Smooth muscle cell of the brain vasculature (primary cell): ENCODE data around the gene CLNK.
"Not testable (repeated sequence)": the region's sequence is repeated elsewhere in the genome, so short reads cannot be mapped to it uniquely, and the experiment has no call there.

Source experiments
- DNase-seq: peaks from one replicate; pipeline ENCODE4 v3.0.0-alpha.2; 2012; ENCODE audit warnings: low read depth, low spot score

The CLNK gene

DNA sequence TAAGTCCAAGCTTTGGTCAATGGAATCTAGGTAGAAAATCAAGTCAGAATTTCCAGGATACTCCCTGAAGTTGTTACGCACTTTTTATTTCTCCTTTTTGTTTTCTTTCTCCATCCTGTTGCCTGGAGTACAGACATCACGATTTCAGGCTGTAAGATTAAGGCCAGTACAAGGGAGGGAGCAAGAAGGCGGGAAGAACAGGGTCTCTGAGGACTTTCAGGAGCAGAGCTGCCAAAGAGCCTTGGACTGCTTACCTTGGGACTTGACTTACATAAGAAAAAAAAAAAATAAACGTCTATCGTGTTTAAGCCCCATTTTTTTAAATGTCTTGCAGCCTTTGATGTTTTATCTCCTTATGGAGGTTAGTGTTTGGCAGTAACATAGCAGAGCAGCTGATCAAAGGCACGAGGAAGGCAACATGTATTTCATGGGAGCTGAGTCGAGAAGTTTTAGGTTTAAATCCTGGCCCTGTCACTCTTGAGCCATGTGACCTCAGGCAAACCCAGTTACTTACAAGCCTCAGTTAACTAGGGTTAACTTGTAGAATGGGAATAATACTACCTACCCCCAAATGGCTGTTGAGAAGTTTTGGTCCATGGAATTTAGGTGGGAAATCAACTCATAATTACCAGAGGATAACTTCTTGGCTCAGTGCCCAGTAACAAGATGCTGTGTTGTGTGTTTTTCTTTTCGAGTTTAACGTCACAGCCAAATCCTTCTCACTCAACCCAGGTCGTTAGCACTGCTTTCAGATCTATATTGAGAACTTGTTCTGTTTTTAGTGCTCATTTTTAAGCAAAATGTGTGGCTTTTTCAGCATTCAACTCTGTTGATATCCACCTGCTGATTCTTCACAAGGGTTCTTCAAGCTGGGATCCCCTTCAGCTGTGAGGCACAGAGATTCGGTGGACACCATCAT, 106.8 kb downstream of the CLNK start:
- no peak for DNase-seq

GRCh38 chr4:10577018-10577417, 107.5 kb downstream of the CLNK start:
- no peak for DNase-seq

DNA sequence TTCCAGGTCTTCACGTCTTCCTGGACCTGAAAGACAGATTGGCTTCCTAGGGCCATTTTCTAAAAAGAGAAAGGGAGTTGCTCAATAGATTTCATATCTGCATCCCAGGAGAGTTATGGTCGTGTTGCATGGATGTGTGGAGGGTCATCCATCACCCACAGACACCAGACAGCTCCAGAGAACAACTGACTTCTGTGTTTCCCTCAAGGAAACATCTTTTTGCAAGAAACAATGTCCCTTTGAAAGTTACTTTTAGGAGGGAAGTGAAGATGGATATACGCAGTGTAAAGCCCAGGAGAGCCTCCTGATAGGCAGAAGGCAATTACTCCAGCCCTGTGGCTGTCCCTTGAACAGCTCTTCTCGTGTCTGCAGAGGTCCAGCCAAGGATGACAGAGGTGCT, 108.3 kb downstream of the CLNK start:
- DNase-seq: no peak

DNA sequence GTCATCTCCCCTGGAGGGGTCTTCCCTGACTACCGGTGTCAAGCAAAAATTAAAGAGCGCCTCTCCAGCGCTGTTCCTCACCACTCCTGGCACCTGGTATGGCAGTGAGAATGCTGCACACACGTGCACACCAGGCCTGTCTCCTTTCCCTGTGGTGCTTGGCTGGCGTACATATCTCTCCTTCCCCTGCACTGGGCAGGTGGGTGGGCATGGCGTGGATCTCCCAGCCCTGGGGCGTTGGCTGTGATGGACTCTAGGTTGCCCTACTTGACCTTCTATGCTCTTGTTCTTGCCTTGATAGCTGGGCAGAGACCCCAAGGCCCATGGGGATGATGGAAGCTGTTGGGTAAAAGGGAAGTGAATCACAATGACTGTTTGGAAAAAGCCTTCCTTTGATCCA, 109.2 kb downstream of the CLNK start:
- DNase-seq: no peak

DNA sequence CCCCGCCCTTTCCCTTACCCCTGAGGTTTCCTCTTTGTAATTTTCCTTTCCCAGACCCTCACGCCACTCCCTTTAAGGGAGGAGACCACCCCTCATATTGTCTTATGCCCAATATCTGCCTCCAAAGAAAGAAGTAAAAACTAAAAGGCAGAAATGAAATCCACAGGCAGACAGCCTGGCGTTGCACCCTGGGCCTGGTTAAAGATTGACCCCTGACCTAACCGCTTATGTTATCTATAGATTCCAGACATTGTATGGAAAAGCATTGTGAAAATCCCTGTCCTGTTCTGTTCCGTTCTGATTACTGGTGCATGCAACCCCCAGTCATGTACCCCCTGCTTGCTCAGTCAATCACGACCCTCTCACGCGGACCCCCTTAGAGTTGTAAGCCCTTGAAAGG, 110.0 kb downstream of the CLNK start:
- DNase-seq: not testable (repeated sequence)

DNA sequence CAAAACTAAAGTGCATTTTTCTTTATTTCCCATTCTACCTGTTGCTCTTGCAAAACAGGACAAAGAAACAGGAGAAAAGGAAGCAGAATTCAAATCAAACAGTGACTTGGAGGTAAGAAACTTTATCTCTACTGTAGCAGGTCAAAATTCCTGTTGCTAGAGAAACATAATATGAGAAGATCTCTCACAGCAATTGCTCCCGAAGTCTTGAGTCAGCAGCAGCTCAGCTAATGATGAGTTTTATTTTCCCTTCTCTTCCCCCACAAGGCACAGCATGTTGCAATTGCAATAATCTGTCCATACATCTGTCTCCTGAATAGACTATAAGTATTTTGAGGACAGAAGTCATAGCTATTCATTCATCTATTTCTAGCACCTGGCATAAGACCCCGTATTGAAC, 112.7 kb downstream of the CLNK start:
- no peak for DNase-seq

- no peak for DNase-seq
Measured at GRCh38 chr4:10569491-10569890, 115.1 kb downstream of the CLNK start.

GRCh38 chr4:10567766-10568165, 116.8 kb downstream of the CLNK start:
- no peak for DNase-seq

DNA sequence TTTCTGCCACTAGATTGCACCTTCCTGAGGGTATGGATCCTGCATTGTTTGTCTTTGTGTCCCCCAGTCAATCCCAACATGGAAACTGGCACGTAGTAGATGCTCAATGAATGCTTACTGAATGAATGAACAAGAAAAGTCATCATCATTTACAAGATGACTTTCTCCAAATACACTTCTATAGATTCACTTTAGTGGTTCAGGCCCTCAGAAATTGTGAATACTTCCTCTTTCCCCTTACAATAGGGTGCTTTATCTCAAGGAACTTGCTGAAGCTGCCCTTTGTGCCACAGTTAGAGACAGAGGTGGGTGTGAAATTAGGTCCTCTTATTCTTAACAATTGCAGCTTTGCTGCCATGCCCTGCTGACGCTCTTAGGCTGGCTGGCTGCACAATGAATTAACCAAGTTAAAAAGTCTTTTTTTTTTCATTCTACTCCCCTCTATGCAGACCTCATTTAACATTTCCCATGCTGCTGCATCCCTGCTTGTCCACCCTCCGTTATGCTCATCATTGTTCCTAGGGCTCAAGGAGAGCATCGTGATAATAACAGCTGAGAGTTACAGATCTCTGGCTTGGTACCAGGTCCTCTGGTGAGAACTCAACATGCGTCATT, 119.3 kb downstream of the CLNK start:
- DNase-seq: no peak

DNA sequence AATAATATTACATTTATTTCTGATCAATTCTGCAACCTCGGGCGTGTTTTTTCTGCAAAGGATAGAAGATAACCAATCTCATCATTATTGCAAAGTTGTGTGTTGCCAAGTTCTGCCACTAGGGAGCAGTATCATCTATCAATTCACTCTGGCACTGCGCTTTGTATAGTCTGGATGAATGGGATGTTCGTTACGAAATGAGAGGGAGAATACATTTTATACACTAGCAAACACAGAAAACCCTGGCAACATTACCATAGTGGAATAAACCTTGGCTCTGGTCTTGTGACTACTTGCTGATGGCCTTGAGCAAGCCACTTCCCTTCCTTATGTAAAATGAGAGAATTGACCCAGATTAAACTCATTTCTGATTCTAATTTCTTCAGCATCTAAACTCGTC, 129.9 kb downstream of the CLNK start:
- DNase-seq: no peak

DNA sequence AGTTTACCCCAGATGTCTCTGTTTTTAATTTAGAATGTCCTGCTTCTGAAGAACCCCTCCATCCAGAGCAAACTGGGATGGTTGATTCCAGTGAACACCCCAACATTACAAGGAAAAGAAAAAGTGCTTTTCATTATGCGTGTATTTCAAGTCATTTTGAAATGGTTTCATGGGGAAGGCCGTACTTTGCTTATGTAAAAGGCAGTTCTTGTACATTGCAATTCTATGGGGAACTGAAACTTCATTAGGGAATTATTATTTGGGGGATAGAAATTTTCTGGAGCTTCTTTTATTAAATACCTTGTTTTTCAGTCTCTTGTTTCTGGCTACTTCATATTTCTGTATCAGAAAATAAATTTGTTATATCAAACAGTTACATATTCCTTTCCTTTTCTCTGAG, 130.4 kb downstream of the CLNK start:
- no peak for DNase-seq

DNA sequence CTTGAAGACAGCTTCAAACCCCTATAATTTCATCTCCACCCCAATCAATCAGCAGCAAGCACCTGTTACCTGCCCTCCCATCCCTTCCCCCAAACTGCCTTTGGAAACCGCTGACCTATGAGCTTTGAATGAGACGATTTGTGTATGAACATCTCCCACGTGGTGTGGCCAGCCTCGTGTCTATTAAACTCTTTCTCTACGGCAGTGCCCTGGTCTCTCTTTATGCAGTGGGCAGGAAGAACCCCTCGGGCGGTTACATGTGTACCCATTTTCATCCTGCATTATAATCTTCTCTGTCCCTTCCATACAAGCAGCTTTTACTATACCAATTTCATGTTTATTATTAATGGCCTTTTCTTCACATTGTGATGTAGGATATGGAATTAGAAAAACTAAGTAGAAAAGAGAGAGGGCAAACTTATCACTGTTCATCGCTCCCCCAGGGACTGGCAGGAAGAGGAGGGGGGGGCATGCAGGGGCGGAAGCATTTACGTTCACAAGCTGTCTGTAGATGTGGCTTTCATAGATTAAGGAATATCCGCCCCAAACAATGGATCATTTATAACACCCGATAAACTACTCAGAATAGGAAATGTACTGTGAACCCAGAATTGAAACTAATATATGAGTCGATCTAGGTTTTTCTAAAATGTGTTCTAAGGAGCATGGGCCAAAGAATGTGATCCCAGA, 131.8 kb downstream of the CLNK start:
- no peak for DNase-seq

GRCh38 chr4:10535912-10536311, 148.7 kb downstream of the CLNK start:
- no peak for DNase-seq

DNA sequence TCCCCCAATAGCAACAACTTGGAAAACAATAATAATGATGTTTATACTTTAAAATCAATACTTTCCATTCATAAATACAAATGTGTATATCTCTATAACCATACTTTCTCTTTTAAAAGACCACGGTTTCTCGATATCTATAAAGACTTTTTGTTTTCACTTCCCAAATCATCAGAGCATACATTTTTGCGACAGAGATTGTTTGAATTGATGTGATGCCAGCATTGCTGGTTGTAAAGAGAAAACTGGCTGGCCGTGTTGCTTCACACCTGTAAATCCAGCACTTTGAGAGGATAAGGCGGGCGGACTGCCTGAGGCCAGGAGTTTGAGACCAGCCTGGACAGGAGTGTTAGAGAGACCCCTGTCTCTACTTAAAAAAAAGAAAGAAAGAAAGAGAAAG, 149.7 kb downstream of the CLNK start:
- no peak for DNase-seq

DNA sequence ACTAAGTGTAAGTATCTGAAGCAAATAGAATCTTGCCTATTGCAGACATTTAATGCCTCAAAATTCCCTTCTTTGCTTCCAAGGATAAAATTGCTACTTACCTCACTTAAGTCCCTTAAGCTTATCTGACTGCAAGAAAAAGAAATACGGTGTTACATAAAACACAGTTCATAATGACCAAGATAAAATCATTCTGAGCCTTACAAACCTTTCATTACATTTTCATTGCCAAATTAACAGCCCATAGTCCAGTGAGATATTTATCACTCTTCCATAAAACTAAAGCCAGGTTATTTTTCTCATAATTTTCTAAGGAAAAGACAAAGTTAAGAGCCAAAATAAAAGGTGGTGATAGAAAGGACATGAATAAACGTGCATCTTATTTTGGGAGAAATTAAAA, 152.4 kb downstream of the CLNK start:
- no peak for DNase-seq

DNA sequence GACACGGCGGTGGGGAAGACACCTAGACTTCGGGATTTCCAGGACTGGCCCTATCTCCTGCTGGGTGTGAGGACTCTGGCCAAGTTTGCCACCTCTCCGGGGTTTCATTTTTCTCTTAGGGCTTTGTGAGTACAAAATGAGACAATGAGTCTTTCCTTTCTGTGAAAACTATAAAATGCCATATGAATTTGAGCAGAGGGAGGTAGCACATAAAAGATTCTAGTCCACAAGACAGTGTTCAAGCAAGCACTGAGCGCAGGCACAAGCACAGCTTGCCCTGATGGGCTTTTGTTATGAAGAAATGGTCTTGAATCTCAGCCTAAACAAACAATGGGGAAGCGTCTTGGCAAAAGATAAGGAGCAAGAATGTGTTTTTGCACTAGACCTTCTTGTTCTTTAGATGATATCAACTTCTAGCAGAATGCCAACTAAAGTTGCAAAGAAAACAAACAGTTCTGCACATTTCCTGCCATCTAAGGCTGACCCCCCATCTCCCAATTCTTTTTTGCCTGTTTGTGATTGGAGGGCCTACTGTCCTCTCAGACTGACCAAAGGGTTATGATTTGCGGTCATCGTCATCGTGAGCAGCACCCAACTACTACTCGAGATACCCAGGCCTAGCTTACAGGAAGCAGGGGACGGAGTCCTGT, 154.3 kb downstream of the CLNK start:
- DNase-seq: peak; percentile 7

DNA sequence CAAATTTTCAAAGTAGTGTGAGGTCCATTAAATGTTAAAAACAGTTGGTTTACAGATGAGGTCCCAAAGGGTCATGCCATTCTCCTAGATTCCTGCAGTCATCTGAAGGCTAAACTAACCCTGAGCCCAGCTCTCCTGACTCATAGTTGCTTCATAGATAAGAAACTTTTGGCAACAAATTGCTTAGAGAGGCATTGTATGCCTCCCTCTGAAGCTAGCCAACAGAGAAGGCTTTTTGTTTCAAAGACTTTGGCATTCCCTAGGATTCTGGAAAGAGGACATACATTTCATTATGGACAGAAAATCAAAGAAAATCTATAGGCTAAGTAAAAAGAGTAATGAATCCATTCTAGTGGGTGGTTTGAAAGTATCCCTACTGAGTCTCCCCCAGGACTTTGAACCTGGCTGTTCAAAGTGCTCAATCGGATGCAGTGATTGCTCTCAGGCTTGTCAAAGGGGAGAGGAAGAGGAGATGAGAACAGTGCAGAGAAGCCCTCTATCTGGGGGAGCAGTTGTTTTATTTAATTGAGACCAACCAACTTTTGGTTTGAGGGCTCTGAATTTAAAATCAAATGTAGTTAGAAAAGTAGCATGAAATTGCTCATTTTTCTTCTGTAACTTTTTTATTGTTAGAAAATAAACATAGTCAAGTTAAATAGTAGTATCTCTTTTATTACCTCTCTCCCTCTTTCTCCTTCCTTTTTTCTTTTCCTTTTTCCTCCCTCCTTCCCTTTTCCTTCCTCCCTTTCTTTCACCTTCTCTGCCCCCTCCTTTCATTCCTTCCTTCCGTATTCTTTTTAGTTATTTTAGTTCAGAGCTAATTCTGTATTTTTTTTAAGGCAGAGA, 155.1 kb downstream of the CLNK start:
- DNase-seq: no peak

- no peak for DNase-seq
Measured at GRCh38 chr4:10527438-10527837, 157.1 kb downstream of the CLNK start.

- DNase-seq: no peak
Measured at GRCh38 chr4:10526429-10527222, 157.9 kb downstream of the CLNK start.

- no peak for DNase-seq
Measured at GRCh38 chr4:10524196-10524833, 160.3 kb downstream of the CLNK start.
